ENCODE data around the gene STUB1.
"Not testable (repeated sequence)": the region's sequence is repeated elsewhere in the genome, so short reads cannot be mapped to it uniquely, and the experiment has no call there.

The STUB1 gene

DNA sequence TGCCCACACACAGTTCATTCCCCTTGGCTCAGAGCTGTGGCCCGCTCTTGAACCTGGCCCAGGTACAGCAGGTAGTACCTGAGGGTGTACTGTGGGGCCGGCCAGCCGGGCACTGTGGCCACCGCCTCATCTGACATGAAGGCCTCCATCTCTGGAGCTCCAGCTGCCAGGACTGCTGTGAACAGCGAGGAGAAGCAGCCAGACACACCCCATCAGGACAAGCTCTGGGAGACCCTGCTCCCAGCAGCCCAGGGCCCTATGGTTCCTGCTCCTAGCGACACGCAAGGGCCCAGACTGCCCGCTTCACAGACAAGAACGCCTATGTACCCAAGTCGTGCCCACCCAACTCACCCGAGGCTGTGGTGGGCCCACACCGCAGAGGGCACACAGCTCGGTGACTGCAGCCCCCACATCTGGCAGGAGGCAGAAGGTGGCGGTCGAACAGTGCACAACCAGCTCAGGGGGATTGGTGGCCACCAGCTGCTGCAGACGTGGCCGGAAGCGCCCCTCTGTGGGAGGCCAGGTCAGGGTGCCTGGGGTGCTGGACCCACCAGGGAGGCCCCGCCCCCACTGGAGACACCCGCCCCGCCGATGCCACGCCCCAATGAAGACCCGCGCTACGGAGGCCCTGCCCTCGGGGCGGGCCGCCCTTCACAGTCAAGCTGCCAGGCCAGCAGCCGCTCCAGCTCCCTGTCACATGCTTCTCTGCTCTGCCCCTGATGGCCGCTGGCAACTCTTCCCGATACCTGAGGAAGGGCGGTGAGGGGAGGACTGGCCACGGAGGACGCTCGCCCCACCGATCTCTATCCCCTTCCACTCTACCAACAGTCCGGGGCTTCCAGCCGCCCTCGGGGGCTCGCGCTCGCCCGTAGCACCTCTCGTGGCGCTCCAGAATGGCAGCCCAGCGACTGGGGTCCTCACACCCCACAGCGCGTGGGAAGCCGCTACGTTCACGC, 1.1 kb upstream of the STUB1 start:
- DNase-seq (ENCODE audit: low read depth in 2 of 2), result peak in 1 of 2 donors; percentile 49

GRCh38 chr16:680625-680945, 375 bp downstream of the STUB1 start:
- DNase-seq (ENCODE audit: low read depth in 2 of 2), result no peak

- DNase-seq (ENCODE audit: low read depth in 2 of 2), result no peak
These were observed 946 bp downstream of the STUB1 start for GRCh38 chr16:680967-681745.

- no peak for DNase-seq (ENCODE audit: low read depth in 2 of 2)
These were observed 1.7 kb downstream of the STUB1 start for GRCh38 chr16:681746-682427.

- no peak for DNase-seq (ENCODE audit: low read depth in 2 of 2)
These were observed 2.5 kb downstream of the STUB1 start for GRCh38 chr16:682493-683395.

- no peak for DNase-seq (ENCODE audit: low read depth in 2 of 2)
These were observed 3.3 kb downstream of the STUB1 start for GRCh38 chr16:683396-684070.

DNA sequence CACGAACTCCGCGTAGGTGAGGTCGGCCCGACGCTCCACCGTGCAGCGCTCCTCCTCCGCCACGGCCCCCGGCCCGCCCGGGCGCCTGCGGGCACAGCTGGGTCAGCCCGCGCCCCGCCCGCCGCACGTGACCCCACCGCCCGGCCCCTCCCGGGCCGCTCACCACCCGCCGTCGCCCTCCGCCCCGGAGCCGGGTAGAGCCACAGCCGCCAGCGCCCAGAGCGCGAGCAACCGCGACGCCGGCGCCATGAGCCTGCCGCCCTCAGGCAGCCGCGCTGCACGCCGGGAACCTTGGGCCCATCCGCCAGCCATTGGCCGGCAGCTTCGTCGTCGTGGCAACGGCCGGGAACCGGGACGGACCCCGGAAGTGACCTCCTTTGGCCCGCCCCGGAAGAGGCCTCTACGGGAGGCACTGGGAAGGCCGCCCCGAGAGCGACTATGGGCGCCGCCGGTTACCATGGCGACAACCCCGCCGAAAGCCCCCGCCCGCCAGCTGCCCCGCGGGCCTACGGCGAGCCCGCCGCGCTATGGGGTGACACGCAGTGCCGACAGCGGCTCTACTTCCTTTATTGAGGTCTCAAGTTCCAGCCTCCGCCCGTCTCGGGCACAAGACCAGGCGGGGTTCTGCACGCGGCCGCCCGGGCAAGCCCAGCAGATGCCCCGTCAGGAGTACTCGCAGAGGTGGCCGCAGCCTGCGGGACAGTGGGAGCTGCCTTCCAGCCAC, 4.0 kb downstream of the STUB1 start, which contains the start of gene JMJD8:
Gene JMJD8, minus strand, starts transcription at position 264 of the 724 bp plus-strand sequence. Its CDS starts 15 bp downstream, at position 249.
- DNase-seq (ENCODE audit: low read depth in 2 of 2), result peak; percentile 91 to 97

DNA sequence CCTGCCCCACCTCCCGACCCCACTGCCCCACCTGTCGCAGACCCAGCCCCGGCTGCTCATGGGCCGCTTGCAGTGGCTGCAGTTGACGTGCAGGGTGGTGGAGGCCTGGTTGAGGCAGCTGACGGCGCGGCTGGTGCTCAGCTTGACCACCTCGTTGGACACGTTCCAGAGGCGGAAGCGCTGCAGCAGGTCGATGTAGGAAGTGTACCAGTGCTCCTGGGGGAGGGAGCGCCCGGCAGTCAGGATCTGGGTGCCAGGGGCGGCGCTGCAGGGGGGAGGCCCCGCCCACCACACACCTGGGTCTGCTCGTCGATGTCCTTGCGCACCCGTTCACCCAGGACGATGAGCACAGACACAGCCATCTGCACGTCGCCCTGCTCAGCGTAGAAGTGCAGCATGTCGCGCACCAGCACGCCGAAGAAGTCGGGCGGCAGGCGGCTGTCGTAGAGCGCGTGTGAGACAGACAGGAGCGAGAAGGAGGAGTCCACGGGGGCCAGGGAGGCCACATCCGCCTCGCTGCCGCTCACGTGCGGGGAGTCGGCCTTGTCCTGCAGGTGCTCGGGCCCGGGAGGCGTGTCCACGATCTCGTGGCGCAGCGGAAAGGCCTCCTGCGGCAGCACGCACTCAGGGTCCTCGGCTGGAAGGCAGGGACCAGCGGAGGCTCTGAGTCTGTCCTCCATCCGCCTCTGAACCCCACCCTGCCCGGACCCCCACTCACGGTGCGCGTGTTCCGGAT, 4.9 kb downstream of the STUB1 start:
- DNase-seq (ENCODE audit: low read depth in 2 of 2), result no peak

DNA sequence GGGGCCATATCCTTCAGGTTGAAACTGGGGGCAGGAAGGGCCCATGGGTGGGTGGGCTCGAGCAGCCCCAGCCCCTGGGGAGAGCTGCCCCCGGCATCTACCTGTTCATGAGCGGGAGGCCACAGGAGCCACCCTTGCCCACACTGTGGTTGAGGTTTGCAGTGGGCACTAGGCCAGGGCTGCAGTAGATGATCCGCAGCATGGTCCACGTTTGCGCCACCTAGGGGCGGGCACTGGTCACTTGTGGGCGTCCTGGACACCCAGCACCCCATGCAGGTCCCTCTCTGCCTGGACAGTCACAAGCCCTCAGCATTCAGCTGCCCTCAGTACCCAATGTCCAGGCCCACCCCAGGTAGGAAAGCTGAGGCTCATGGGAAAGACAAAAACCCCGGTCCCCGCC, 5.8 kb downstream of the STUB1 start:
- no peak for DNase-seq (ENCODE audit: low read depth in 2 of 2)

GRCh38 chr16:686459-687260, 6.5 kb downstream of the STUB1 start:
- no peak for DNase-seq (ENCODE audit: low read depth in 2 of 2)

DNA sequence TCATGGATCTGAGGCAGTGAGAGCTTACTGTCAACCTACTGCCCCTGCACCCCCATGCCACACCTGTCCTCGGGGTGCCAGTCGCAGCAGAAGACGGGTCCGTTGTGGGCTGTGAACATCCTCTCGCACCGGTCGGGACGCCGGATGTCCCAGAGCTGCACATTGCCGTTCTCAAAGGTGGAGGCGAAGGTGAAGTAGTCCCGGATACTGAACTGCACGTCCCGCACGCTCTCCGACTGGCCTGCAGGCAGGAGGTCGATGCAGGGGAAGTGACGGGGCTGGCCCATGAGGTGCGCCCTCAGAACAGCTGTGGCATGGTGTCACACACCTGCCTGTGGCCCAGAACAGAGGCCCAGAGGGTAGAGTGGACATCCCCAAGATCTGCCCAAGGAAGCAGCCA, 7.3 kb downstream of the STUB1 start:
- DNase-seq (ENCODE audit: low read depth in 2 of 2), result no peak

DNA sequence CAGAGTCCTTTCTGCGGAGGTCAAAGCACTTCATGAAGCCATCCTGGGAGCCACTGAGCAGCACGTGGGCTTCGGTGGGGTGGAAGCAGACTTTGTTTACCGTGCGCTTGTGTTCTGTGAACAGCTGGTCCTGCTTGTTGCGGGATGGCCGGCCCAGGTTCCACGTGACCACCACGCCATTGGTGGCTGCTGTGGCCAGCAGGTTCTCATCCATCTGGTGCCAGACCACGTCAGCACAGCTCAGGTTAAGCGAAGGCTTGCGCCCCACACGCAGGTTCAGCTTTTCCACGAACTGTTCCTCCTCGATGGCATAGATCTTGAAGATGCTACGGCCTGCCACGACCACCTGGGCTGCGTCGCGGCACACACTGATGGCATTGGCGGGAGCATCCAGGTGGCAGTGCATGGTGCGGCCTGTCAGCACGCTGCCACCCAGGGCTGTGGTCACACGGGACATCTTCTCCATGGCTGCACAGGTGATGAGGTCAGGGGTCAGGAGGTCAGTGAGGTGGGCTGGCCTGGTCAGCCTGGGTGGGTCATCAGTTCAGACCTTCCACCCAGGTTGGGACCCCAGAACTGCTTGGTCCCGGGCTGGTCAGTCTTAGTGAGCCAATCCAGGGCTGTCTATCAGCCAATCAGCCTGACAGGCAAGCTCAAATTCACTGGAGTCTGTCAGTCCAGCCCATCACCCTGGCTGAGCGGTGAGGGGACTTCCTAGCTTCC, 9.1 kb downstream of the STUB1 start:
- DNase-seq (ENCODE audit: low read depth in 2 of 2), result no peak

DNA sequence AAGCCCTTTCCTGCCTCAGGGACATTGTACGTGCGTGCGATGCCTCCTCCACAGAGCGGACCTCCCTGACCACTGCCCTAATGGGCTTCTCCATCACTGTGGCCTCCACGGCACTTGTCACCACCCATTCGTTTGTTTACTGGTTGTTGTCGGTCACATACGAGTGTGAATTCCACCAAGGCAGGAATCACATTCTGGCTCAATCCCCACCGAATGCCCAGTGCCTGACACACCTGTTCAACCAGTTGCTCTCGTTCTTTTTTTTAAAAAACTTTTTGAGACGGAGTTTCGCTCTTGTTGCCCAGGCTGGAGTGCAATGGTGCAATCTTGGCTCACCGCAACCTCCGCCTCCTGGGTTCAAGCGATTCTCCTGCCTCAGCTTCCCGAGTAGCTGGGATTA, 11.0 kb downstream of the STUB1 start:
- DNase-seq (ENCODE audit: low read depth in 2 of 2), result not testable (repeated sequence)

GRCh38 chr16:692356-693108, 12.3 kb downstream of the STUB1 start:
- no peak for DNase-seq (ENCODE audit: low read depth in 2 of 2)

GRCh38 chr16:693364-693763, 13.2 kb downstream of the STUB1 start:
- DNase-seq (ENCODE audit: low read depth in 2 of 2), result no peak

GRCh38 chr16:693766-694165, 13.6 kb downstream of the STUB1 start:
- DNase-seq (ENCODE audit: low read depth in 2 of 2), result no peak

Data from stimulated activated CD4-positive, alpha-beta T cell treated with anti-CD3 and anti-CD28 coated beads, Interleukin-1b, Interleukin-23, amount 100 ng/mL, for 4 hours (primary cell).